ENCODE results near the gene TCERG1L. TPM values are rescaled to one million over a fixed set of nuclear protein-coding genes. Genes with fewer than 3 reads are reported as not detected.

TCERG1L gene
- total RNA-seq, 1 experiment from 2014 or later, result 1.5 TPM

DNA sequence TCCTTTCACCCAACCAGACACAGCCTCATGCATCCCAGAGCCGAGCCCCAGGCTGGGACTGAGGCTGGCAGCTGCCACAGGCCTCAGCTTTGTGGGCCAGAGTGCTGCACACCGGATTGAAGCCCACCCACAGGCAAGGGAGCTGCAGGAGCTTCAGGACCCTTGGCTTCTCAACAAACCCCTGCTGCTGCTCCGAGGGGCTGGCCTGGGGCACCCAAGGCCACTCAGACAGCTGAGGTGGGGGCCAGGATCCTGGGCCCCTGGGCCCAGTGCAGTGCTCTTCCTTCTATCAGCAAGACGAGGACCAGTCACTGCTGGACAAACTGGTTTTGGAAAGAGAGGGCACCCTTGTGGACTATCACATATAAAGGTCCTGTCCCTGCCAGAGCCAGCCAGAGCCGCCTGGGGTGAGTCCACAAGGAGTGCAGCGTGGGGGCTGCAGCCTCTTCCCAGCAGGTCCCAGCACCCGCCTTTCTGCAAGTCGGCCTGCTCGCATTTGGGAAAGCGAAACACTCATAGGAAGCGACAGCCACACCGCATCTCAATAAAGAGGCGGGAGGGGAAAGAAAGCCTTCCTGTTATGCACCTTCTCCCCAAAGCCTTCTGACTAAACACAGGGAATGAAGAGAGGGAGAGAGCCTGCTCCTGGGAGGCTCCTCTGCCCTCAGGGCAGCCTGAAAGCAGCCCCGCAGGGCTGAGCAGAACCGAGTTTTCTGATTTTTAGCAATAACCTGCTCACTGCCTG lies 9.5 kb upstream of the TCERG1L start:
- ChIA-PET CTCF (no interaction called here), POLR2A (no interaction called here)
- Mint-ChIP-seq H3K36me3 (peaks cover 50% of the 10 kb centered on the region), H3K4me3 (no peak overlapping the region), H3K9me3 (peaks cover 61% of the 10 kb centered on the region), H3K27me3 (ENCODE audit: low read depth) (peaks cover 4% of the 10 kb centered on the region), H3K27ac (no peak overlapping the region), H3K4me1 (peaks cover 18% of the 10 kb centered on the region)
- no peak for TF ChIP-seq NR3C1 (CRISPR knock-in tag; conservative IDR thresholded peaks at IDR 0.05; ENCODE audit: low read depth)
- TF ChIP-seq, protein P1, sequence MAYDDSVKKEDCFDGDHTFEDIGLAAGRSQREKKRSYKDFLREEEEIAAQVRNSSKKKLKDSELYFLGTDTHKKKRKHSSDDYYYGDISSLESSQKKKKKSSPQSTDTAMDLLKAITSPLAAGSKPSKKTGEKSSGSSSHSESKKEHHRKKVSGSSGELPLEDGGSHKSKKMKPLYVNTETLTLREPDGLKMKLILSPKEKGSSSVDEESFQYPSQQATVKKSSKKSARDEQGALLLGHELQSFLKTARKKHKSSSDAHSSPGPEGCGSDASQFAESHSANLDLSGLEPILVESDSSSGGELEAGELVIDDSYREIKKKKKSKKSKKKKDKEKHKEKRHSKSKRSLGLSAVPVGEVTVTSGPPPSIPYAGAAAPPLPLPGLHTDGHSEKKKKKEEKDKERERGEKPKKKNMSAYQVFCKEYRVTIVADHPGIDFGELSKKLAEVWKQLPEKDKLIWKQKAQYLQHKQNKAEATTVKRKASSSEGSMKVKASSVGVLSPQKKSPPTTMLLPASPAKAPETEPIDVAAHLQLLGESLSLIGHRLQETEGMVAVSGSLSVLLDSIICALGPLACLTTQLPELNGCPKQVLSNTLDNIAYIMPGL (CRISPR knock-in tag; IDR thresholded peaks at IDR 0.05), result no peak
- no peak for TF ChIP-seq SMAD3 (CRISPR knock-in tag; IDR thresholded peaks at IDR 0.05; ENCODE audit: borderline replicate concordance)
- no peak for TF ChIP-seq JAZF1 (CRISPR knock-in tag; IDR thresholded peaks at IDR 0.05)
- no peak for TF ChIP-seq SP1 (CRISPR knock-in tag; conservative IDR thresholded peaks at IDR 0.05)
- TF ChIP-seq, protein P2, sequence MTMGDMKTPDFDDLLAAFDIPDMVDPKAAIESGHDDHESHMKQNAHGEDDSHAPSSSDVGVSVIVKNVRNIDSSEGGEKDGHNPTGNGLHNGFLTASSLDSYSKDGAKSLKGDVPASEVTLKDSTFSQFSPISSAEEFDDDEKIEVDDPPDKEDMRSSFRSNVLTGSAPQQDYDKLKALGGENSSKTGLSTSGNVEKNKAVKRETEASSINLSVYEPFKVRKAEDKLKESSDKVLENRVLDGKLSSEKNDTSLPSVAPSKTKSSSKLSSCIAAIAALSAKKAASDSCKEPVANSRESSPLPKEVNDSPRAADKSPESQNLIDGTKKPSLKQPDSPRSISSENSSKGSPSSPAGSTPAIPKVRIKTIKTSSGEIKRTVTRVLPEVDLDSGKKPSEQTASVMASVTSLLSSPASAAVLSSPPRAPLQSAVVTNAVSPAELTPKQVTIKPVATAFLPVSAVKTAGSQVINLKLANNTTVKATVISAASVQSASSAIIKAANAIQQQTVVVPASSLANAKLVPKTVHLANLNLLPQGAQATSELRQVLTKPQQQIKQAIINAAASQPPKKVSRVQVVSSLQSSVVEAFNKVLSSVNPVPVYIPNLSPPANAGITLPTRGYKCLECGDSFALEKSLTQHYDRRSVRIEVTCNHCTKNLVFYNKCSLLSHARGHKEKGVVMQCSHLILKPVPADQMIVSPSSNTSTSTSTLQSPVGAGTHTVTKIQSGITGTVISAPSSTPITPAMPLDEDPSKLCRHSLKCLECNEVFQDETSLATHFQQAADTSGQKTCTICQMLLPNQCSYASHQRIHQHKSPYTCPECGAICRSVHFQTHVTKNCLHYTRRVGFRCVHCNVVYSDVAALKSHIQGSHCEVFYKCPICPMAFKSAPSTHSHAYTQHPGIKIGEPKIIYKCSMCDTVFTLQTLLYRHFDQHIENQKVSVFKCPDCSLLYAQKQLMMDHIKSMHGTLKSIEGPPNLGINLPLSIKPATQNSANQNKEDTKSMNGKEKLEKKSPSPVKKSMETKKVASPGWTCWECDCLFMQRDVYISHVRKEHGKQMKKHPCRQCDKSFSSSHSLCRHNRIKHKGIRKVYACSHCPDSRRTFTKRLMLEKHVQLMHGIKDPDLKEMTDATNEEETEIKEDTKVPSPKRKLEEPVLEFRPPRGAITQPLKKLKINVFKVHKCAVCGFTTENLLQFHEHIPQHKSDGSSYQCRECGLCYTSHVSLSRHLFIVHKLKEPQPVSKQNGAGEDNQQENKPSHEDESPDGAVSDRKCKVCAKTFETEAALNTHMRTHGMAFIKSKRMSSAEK (CRISPR knock-in tag; IDR thresholded peaks at IDR 0.05; ENCODE audit: borderline replicate concordance), result no peak
- TF ChIP-seq, protein P3, sequence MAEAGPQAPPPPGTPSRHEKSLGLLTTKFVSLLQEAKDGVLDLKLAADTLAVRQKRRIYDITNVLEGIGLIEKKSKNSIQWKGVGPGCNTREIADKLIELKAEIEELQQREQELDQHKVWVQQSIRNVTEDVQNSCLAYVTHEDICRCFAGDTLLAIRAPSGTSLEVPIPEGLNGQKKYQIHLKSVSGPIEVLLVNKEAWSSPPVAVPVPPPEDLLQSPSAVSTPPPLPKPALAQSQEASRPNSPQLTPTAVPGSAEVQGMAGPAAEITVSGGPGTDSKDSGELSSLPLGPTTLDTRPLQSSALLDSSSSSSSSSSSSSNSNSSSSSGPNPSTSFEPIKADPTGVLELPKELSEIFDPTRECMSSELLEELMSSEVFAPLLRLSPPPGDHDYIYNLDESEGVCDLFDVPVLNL (CRISPR knock-in tag; IDR thresholded peaks at IDR 0.05; ENCODE audit: borderline replicate concordance, low read depth), result no peak
- TF ChIP-seq, protein P4, sequence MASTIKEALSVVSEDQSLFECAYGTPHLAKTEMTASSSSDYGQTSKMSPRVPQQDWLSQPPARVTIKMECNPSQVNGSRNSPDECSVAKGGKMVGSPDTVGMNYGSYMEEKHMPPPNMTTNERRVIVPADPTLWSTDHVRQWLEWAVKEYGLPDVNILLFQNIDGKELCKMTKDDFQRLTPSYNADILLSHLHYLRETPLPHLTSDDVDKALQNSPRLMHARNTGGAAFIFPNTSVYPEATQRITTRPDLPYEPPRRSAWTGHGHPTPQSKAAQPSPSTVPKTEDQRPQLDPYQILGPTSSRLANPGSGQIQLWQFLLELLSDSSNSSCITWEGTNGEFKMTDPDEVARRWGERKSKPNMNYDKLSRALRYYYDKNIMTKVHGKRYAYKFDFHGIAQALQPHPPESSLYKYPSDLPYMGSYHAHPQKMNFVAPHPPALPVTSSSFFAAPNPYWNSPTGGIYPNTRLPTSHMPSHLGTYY (CRISPR knock-in tag; IDR thresholded peaks at IDR 0.05), result no peak
- no peak for TF ChIP-seq NFE2L1 (CRISPR knock-in tag; IDR thresholded peaks at IDR 0.05)
- no peak for TF ChIP-seq JUN (CRISPR knock-in tag; IDR thresholded peaks at IDR 0.05)
- ATAC-seq (no peak), DNase-seq (ENCODE audit: low spot score) (no peak)

DNA sequence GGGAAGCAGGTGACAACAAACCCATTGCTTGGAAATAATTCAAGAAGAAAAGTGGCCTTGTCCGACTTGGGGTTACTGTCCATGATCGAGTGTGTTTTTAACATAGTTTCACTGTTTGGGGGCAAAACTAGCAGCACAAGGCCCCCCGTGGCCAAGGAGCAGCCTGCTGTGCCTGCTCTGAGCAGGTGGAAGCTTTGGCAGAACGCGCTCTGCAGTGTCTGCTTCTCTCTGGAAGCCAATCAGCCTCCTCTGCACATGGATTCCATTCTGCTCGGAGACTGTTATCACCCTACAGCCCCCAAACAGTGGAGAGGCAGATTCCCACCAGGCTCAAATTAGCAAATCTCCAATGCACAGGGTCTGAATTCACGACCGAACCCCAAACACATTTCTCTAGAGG lies 7.3 kb upstream of the TCERG1L start:
- ATAC-seq (no peak), DNase-seq (ENCODE audit: low spot score) (no peak)
- H3K9me3 Mint-ChIP-seq, result peaks cover 60% of the 10 kb centered on the region
- H3K4me1 Mint-ChIP-seq, result peaks cover 20% of the 10 kb centered on the region
- H3K27ac Mint-ChIP-seq, result no peak overlapping the region
- H3K27me3 Mint-ChIP-seq (ENCODE audit: low read depth), result peaks cover 12% of the 10 kb centered on the region
- H3K4me3 Mint-ChIP-seq, result no peak overlapping the region
- CTCF ChIA-PET, result interaction anchor here (1.0 kb wide), 1 partner anchor 135 kb away, joined by 3 read pairs; no protein-coding TSS in a partner anchor
- POLR2A ChIA-PET, result no interaction called here
- peaks cover 56% of the 10 kb centered on the region for H3K36me3 Mint-ChIP-seq
- TF ChIP-seq, protein P5, sequence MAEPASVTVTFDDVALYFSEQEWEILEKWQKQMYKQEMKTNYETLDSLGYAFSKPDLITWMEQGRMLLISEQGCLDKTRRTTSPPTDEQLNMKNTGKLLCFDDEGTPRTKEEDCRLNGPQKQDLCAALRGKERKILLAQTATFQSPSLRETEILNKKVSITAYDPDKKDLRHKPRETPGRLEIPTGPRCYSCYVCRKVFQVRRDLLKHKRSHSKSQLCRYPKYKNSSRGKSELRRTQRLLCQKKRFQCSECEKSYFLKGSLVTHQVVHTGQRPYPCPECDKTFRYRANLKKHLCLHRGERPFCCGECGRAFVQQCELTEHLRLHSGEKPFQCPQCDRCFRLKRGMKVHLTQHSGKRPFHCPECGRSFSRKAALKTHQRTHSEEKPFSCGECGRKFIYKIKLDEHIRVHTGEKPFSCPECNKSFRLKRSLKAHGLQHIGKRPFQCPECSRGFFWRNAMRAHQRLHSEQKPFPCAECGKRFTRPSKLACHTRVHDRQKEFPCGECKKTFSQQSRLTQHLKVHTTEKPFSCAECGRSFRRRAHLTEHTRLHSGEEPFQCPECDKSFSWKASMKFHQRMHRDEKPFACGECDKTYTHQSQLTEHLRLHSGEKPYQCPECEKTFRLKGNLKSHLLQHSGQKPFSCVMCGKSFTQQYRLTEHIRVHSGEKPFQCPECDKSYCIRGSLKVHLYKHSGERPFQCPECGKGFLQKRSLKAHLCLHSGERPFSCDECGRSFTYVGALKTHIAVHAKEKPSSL (CRISPR knock-in tag; conservative IDR thresholded peaks at IDR 0.05), result no peak
- TF ChIP-seq FOXJ3 (CRISPR knock-in tag; IDR thresholded peaks at IDR 0.05; ENCODE audit: borderline replicate concordance) (no peak), CREB1 (CRISPR knock-in tag; IDR thresholded peaks at IDR 0.05) (no peak), CBFB (CRISPR knock-in tag; IDR thresholded peaks at IDR 0.05; ENCODE audit: low read depth) (no peak)
- TF ChIP-seq, protein P6, sequence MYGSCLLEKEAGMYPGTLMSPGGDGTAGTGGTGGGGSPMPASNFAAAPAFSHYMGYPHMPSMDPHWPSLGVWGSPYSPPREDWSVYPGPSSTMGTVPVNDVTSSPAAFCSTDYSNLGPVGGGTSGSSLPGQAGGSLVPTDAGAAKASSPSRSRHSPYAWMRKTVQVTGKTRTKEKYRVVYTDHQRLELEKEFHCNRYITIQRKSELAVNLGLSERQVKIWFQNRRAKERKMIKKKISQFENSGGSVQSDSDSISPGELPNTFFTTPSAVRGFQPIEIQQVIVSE (CRISPR knock-in tag; IDR thresholded peaks at IDR 0.05; ENCODE audit: borderline replicate concordance), result no peak
- TF ChIP-seq, protein P7, sequence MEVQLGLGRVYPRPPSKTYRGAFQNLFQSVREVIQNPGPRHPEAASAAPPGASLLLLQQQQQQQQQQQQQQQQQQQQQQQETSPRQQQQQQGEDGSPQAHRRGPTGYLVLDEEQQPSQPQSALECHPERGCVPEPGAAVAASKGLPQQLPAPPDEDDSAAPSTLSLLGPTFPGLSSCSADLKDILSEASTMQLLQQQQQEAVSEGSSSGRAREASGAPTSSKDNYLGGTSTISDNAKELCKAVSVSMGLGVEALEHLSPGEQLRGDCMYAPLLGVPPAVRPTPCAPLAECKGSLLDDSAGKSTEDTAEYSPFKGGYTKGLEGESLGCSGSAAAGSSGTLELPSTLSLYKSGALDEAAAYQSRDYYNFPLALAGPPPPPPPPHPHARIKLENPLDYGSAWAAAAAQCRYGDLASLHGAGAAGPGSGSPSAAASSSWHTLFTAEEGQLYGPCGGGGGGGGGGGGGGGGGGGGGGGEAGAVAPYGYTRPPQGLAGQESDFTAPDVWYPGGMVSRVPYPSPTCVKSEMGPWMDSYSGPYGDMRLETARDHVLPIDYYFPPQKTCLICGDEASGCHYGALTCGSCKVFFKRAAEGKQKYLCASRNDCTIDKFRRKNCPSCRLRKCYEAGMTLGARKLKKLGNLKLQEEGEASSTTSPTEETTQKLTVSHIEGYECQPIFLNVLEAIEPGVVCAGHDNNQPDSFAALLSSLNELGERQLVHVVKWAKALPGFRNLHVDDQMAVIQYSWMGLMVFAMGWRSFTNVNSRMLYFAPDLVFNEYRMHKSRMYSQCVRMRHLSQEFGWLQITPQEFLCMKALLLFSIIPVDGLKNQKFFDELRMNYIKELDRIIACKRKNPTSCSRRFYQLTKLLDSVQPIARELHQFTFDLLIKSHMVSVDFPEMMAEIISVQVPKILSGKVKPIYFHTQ (CRISPR knock-in tag; IDR thresholded peaks at IDR 0.05), result no peak
- TF ChIP-seq, protein P8, sequence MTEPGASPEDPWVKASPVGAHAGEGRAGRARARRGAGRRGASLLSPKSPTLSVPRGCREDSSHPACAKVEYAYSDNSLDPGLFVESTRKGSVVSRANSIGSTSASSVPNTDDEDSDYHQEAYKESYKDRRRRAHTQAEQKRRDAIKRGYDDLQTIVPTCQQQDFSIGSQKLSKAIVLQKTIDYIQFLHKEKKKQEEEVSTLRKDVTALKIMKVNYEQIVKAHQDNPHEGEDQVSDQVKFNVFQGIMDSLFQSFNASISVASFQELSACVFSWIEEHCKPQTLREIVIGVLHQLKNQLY (CRISPR knock-in tag; IDR thresholded peaks at IDR 0.05), result no peak

All from WTC11 (cell line).